K562 (cell line): Measurements from ENCODE around the gene ELMO3. TPM values are rescaled to one million over a fixed set of nuclear protein-coding genes. Genes with fewer than 3 reads are reported as not detected.

Experiments used
- ATF4 ChIP-seq: fragments of 450-650 bp; formaldehyde crosslinking; IDR thresholded peaks from 2 replicates; pipeline ENCODE4 v1.4.0; 2022; ENCODE audit warnings: mild to moderate bottlenecking, moderate library complexity
- BCLAF1 ChIP-seq, 2 experiments: fragments of 450-650 bp in 1 of 2; IDR thresholded peaks; 2 replicates each; pipeline ENCODE4 v1.6.1; 2011 to 2017; ENCODE audit warnings: low read depth in 2 of 2, antibody characterized with exemption in 1 of 2, borderline replicate concordance in 1 of 2, low read length in 1 of 2, mild to moderate bottlenecking in 1 of 2, mixed read lengths in 1 of 2; ENCODE audit not compliant: control insufficient read depth in 1 of 2
- CHD1 ChIP-seq: fragments of 200-600 bp; sonication (generic); IDR thresholded peaks from one replicate; pipeline ENCODE4 v1.6.1; 2012; ENCODE audit warnings: mild to moderate bottlenecking, moderate library complexity, low read length, inconsistent platforms
- ILK ChIP-seq: fragments of 450-650 bp; IDR thresholded peaks from 2 replicates; pipeline ENCODE4 v1.6.1; 2016; ENCODE audit warnings: missing genetic modification characterization, low read depth, mild to moderate bottlenecking, missing compliant biosample characterization, moderate library complexity, borderline replicate concordance
- NONO ChIP-seq, 2 experiments: fragments of 200-400 bp in 1 of 2; fragments of 450-650 bp in 1 of 2; formaldehyde crosslinking in 1 of 2; IDR thresholded peaks; 2 replicates each; pipeline ENCODE4 v1.6.1; 2017; ENCODE audit warnings: low read depth in 2 of 2, mild to moderate bottlenecking in 2 of 2, moderate library complexity in 2 of 2, low read length in 1 of 2
- PURB ChIP-seq: sonication (generic); formaldehyde crosslinking; IDR thresholded peaks from 2 replicates; pipeline ENCODE4 v1.9.0; 2021; ENCODE audit warnings: low read depth, mild to moderate bottlenecking, missing genetic modification reagents
- STAT5A ChIP-seq: IDR thresholded peaks from 2 replicates; pipeline ENCODE4 v1.6.1; 2012; ENCODE audit warnings: low read length, inconsistent platforms, borderline replicate concordance
- SUPT5H ChIP-seq: fragments of 450-650 bp; IDR thresholded peaks from 2 replicates; pipeline ENCODE4 v1.6.1; 2016
- ZC3H4 ChIP-seq: sonication (generic); formaldehyde crosslinking; IDR thresholded peaks from 2 replicates; pipeline ENCODE4 v1.9.0; 2021; ENCODE audit warnings: missing genetic modification reagents, borderline replicate concordance
- ZNF184 ChIP-seq: sonication (generic); formaldehyde crosslinking; IDR thresholded peaks from 2 replicates; pipeline ENCODE4 v1.5.0; 2020; ENCODE audit warnings: missing genetic modification reagents
- ZNF592 ChIP-seq: fragments of 450-650 bp; IDR thresholded peaks from 2 replicates; pipeline ENCODE4 v1.6.1; 2017; ENCODE audit warnings: antibody characterized with exemption, mild to moderate bottlenecking
- ZNF695 ChIP-seq: fragments of 450-650 bp; formaldehyde crosslinking; IDR thresholded peaks from 2 replicates; pipeline ENCODE4 v1.4.0; 2020; ENCODE audit warnings: mild to moderate bottlenecking, moderate library complexity
- ZSCAN32 ChIP-seq: fragments of 450-650 bp; formaldehyde crosslinking; IDR thresholded peaks from 2 replicates; pipeline ENCODE4 v1.4.0; 2020; ENCODE audit warnings: mild to moderate bottlenecking, moderate library complexity
- polyA plus RNA-seq, 8 experiments: library from polyadenylated mRNA; depleted of rRNA in 4 of 8; stranded (reverse) in 5 of 8; unstranded in 3 of 8; fragments of >200 nt; fragmentation: Nextera tagmentation in 2 of 8; fragmentation: Illumina TruSeq in 1 of 8; extraction: Ambion mirVana in 2 of 8; extraction: Trizol in 1 of 8; gene quantifications; 2 replicates each; pipeline versions ENCODE4 v1.2.1 to v1.2.3, GENCODE V29; 2011 to 2014; ENCODE audit warnings: inconsistent platforms in 1 of 8, missing spikeins in 1 of 8
- total RNA-seq, 7 experiments: library from RNA; depleted of rRNA in 6 of 7; stranded (reverse); fragments of >200 nt in 6 of 7; fragmentation: Illumina TruSeq in 2 of 7; extraction: Trizol in 2 of 7; gene quantifications; 2 replicates each; pipeline versions ENCODE4 v1.2.1 to v1.2.3, GENCODE V29; 2011 to 2021; ENCODE audit warnings: low replicate concordance in 1 of 7
- TF ChIP-seq, protein P1 (sequence below): fragments of 250-450 bp; sonication (Bioruptor Pico); IDR thresholded peaks from 2 replicates; pipeline ENCODE4 v1.4.0; 2020; ENCODE audit warnings: borderline replicate concordance

The ELMO3 gene
- total and polyA plus RNA-seq, 9 of the 15 experiments (the other 6 are each of a cell fraction or from before 2014, with no cell fraction given) = 0.04 to 5.1 (median 1.5) TPM

- TF ChIP-seq ZNF592 (no peak), ZNF184 (CRISPR knock-in tag) (no peak), STAT5A (no peak), ZC3H4 (no peak), ZSCAN32 (CRISPR knock-in tag) (no peak), NONO (IDR thresholded peaks at IDR 0.05; ENCODE audit: low read depth in 2 of 2, low read length in 1 of 2) (peak in 1 of 2 experiments; percentile 19; a peak in 1 of 4 replicates), PURB (CRISPR knock-in tag) (no peak), BCLAF1 (IDR thresholded peaks at IDR 0.05; ENCODE audit: borderline replicate concordance in 1 of 2, control insufficient read depth in 1 of 2, low read depth in 2 of 2, low read length in 1 of 2) (no peak), ATF4 (CRISPR knock-in tag) (no peak), CHD1 (no peak), ILK (tag) (no peak), ZNF695 (CRISPR knock-in tag) (no peak), SUPT5H (no peak)
- TF ChIP-seq, protein P1, sequence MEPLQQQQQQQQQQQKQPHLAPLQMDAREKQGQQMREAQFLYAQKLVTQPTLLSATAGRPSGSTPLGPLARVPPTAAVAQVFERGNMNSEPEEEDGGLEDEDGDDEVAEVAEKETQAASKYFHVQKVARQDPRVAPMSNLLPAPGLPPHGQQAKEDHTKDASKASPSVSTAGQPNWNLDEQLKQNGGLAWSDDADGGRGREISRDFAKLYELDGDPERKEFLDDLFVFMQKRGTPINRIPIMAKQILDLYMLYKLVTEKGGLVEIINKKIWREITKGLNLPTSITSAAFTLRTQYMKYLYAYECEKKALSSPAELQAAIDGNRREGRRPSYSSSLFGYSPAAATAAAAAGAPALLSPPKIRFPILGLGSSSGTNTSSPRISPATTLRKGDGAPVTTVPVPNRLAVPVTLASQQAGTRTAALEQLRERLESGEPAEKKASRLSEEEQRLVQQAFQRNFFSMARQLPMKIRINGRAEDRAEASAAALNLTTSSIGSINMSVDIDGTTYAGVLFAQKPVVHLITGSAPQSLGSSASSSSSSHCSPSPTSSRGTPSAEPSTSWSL (CRISPR knock-in tag) = no peak
These were observed 13.8 kb upstream of the ELMO3 start (continued) for GRCh38 chr16:67184995-67185650.
